ENCODE data around the gene MORN1. TPM values are rescaled to one million over a fixed set of nuclear protein-coding genes. Genes with fewer than 3 reads are reported as not detected.

Gene MORN1
- total RNA-seq, 1 donor from 2014 or later: 9.0 TPM

DNA sequence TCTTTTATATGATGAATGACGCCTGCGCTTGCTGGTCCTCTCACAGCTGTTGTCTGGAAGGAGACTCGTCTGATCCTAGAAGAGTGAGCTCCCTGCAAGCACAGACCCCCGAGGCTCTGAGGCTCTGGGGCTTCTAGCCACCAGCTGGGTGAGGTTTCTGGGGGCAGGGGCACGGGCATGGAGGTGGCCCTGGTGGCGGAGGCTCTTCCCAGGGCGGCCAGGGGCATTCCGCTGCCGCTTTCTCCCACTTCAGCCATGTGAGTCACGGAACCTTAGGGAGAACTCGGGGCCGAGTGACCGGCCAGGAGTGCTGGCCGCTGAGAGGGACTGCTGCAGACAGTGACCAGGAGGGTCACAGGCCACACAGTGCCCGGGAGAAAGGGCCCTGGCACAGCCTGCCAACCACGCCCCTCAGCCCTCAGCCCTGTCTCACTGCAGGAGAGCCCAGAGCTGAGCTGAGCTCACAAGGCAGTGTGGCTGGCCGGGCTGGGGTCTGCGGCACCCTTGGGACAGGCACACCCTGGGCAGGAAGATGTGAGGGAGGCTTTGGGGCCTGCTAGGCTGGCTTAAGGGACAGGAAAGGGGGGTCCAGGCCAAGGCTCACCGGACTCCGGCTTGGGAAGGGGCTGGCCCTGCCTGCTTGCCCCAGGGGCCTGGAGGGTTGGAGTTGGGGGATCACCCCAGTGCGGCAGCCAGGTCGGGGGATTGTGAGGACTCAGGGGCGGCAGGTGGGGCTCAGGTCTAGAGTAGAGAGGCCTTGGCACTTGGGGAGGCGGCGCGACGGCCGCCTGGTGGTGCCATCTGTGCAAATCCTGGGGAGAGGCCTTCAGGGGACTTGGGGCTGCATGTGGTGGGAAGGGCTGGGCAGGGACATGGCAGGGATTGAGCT is 35.7 kb downstream of the MORN1 start:
- Histone ChIP-seq H3K27me3 (no peaks in the 10 kb centered on the region), H3K4me3 (no peak overlapping the region), H3K4me1 (no peaks in the 10 kb centered on the region), H3K27ac (no peak overlapping the region), H3K9me3 (no peaks in the 10 kb centered on the region), H3K36me3 (no peaks in the 10 kb centered on the region)
- TF ChIP-seq, protein P1, sequence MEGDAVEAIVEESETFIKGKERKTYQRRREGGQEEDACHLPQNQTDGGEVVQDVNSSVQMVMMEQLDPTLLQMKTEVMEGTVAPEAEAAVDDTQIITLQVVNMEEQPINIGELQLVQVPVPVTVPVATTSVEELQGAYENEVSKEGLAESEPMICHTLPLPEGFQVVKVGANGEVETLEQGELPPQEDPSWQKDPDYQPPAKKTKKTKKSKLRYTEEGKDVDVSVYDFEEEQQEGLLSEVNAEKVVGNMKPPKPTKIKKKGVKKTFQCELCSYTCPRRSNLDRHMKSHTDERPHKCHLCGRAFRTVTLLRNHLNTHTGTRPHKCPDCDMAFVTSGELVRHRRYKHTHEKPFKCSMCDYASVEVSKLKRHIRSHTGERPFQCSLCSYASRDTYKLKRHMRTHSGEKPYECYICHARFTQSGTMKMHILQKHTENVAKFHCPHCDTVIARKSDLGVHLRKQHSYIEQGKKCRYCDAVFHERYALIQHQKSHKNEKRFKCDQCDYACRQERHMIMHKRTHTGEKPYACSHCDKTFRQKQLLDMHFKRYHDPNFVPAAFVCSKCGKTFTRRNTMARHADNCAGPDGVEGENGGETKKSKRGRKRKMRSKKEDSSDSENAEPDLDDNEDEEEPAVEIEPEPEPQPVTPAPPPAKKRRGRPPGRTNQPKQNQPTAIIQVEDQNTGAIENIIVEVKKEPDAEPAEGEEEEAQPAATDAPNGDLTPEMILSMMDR (IDR thresholded peaks at IDR 0.05): no peak
- intact Hi-C loops (cut with DNase I): no loop called here
- no peak for ATAC-seq
- no peak for DNase-seq

DNA sequence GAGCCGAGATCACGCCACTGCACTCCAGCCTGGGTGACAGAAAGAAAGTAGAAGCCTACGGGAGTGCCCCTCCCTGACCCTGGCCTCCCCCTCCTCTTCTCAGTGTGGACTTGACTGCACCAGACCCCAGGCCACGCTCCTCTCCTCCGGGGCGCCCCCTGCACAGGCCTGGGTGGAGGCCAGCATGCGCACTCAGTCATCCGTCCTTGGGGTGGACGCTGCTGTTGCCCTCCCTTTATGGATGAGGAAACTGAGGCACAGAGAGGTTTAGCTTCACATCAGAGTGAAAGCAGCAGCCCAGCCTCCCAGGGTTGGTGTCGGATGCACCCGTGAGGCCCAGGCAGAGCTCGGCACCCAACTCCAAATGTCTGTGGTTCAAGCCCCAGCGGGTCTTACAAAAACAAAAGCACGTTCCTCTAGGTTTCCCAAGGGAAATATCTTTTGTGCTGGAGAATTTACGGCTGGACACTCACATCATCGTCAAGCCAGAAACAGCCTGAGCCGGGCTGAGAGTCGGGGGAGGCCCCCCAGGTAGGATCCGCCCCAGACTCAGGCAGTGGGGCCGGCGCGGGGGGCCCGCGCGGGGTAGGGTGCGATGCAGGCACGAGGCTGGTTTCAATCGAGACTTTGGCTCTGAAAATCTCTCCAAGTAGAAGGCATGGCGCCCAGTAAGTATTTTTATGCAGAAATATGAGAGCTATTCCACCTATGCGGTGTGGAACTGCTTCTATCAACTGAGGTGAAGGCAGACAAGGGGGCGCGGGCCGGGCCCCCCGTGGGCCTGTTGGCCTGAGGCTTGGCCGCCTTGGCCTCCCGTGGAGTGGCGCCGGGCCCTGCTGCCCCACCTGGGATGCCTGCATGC is 36.6 kb downstream of the MORN1 start:
- intact Hi-C loops (cut with DNase I): no loop called here
- Histone ChIP-seq H3K27ac (no peak overlapping the region), H3K4me3 (no peak overlapping the region), H3K4me1 (no peaks in the 10 kb centered on the region), H3K36me3 (no peaks in the 10 kb centered on the region), H3K9me3 (no peaks in the 10 kb centered on the region), H3K27me3 (no peaks in the 10 kb centered on the region)
- TF ChIP-seq, protein P1 (IDR thresholded peaks at IDR 0.05): no peak
- DNase-seq (peak; percentile 37), ATAC-seq (no peak)

DNA sequence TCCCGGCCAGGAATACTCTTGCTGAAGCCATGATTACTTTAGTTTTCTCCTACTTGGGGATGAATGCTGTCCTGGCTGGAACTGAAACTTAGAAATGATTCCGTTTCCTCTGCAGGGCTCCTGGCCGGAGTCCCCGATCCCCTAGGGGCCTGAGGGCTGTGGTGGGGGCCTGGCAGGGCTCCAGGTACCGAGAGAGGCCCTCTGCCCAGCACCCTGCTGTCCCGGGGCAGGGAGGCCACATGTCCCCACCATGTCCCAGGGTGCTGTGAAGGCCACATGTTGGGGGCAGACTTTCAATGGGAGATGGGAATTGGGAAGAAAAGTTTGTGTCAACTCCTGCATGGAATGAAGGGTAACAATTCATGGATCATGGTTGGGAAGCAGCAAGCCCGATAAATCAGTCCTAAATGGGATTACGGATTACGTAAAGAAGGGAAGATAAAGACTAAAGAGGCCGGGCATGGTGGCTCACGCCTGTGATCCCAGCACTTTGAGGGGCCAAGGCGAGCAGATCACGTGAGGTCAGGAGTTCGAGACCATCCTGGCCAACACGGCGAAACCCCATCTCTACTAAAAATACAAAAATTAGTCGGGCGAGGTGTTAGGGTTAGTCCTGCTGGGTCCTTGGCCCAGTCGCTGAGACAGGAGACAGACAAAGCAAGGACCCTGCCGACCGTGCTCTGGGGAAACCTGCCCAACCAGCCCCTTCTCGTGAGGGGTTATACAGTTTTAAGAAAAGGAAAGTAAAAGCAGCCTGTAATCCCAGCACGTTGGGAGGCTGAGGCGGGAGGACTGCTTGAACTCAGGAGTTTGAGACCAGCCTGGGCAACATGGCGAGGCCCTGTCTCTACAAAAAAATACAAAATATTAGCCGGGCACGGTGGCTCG is 37.6 kb downstream of the MORN1 start:
- no peak overlapping the region for H3K4me3 ChIP-seq
- TF ChIP-seq, protein P1 (IDR thresholded peaks at IDR 0.05): no peak
- H3K27me3 ChIP-seq: no peaks in the 10 kb centered on the region
- no peaks in the 10 kb centered on the region for H3K36me3 ChIP-seq
- ATAC-seq: no peak
- DNase-seq: peak; percentile 40
- H3K4me1 ChIP-seq: no peaks in the 10 kb centered on the region
- H3K9me3 ChIP-seq: no peaks in the 10 kb centered on the region
- no peak overlapping the region for H3K27ac ChIP-seq
- intact Hi-C loops (cut with DNase I): no loop called here

DNA sequence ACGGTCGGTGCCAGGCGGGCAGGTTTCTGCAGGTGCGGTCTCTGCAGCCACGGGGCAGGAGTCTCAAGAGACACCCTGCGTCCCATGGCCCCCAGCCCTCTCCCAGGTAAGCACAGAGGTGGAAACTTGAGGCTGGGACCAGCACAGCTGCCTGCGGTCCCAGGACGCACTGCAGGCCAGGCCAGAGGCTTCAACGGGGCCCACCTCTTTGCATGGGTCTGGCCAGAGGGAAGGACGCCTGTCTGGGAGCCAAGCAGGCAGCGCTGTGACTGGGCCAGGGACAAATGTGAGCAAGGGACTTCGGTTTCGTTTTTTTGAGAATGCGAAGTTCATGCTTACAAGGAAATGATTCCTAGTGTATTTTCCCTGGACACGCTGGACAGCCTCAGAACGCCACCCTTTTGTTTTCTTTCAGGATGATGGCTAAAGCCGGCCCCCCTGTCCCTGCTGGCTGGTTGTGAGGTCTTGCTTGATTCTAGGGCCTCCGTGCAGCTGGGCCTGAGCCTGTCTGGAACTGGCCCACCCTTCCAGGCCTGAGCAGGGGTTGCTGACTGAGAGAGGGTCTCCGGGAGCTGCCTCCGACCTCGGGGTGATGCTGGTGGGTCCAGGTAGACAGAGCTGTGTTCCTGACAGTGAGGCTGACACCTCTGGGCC is 38.3 kb downstream of the MORN1 start:
- Histone ChIP-seq H3K27me3 (no peaks in the 10 kb centered on the region), H3K9me3 (no peaks in the 10 kb centered on the region), H3K4me3 (no peak overlapping the region), H3K27ac (no peak overlapping the region), H3K36me3 (no peaks in the 10 kb centered on the region), H3K4me1 (no peaks in the 10 kb centered on the region)
- DNase-seq (peak; percentile 48), ATAC-seq (no peak)
- TF ChIP-seq, protein P1 (IDR thresholded peaks at IDR 0.05): no peak
- intact Hi-C loops (cut with DNase I): no loop called here

Measured in upper lobe of right lung (tissue), 1 donor.